GM18519 (cell line): ENCODE data around the gene MEST.
"Not testable (repeated sequence)": the region's sequence is repeated elsewhere in the genome, so short reads cannot be mapped to it uniquely, and the experiment has no call there.

ENCODE experiments used
- ATAC-seq: cut with Tn5 transposase; IDR thresholded peaks from one replicate; pipeline ENCODE4 v1.9.1; 2021; ENCODE audit warnings: mild to moderate bottlenecking, moderate library complexity; ENCODE audit not compliant: unreplicated experiment, low FRiP score

The MEST gene

DNA sequence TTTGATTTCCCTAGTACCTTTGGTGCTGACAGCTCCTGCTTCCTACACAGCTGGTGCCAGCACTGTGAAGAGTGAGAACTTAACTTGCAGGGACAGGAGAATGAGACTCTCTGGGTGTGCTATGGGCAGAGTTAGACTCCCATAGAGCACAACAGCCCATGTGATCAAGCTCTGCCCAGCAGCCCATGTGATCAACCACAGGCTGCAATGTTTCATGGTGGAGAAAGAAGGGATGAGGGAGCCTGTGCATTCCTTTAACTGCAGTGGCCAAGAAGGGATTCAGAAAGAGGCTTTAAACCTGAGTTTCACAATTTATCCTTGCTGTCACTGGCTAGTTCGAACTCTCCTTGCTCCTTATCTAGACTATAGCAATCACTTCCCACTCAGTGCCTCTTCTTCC is 10.0 kb upstream of the MEST start:
- no peak for ATAC-seq

DNA sequence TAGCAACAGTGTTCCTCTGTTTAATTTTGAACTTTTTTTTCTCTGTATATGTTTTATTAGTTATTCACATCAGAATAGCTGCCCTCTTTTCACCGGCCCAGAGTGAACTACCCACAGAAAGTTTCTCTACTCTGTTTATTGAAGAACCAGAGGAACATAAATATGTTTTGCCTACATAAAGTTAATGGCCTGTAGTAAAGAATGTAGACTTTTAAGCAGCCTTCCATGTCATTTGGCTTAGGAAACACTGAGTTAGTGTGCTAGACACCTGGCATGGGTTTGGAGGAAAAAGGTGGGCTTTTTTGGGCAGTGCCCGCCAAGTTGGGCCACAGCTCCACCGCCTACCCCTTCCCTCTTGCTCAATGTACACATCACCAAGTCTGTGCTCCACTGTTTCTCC is 8.9 kb upstream of the MEST start:
- ATAC-seq, result no peak

DNA sequence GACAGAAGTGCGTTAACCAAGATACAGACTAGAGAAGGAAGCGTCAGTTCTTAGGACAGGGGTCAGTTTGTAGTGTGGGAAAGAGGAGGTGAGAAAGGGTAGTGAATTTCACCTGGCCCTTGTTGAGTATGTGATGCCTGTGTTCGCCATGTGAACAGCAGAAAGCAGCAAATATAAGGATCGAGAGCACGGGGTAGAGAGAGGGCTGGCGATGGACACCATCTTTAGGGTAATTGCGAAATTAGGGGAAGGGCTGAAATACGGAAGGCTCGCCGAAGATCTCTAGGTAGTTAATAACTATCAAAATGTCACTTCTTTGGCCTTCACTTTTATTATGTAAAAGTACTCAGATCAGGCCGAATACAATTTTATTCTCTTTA is 6.2 kb upstream of the MEST start:
- ATAC-seq, result no peak

DNA sequence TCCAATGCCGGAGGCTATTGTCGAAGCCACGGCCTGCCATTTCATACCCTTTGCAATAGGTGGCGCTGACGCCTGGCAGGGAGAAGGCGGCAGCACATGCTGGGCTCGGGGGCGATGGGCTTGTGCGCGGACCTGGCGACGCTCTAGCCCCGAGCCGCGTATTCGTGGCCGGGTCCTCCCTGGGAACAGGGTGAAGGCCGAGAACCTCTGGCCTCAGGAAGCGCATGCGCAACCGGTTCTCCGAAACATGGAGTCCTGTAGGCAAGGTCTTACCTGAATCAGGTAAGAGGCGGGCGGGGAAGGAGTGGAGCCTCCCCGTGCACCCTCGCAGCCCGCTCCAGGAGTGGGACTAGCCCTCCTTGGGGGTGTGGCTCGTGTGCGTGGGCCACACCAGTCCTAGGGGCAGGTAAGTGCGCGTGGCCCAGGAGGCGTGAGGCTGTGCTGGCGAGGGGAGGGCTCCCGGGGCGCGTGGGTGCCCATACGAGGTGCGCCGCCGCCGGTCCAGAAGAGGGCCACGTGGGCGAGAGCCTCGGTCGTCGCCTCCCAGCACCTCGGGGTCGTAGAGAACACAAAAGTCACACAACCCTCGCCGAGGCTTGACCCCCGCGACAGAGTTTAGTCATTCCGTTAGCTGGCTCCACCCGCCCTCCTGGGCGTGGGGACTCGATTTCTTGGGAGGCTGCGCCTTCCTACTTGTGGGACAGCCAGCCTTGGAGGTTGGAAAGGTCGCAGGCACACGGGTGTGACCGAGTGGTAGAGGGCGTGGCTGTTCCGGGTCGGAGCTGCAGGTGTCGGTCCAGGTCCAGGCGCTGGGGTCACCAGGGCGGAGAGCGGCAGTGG is 5.6 kb upstream of the MEST start:
- ATAC-seq, result no peak

DNA sequence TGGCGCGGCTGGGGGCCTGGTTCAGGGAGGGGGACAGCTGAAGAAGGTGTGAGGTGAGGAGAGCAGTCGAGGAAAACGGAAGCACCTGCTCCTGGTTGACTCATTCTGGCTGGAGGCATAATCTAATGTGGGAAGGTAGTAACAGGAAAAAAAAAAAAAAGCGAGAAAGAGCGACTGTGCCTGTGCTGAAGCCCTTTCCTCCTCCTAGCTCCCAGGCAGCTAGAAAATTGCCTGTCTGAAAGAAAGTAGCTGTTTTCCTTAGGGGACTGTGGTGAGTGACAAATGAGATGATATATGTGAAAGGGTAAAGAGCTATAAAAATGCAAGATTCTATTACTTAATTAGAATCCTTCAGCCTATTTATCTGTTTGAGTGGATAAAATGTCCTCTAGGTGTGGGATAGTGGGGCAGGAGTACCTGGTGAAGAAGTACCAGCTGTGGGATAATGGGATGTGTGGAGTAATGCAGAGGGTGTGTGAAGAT is 4.9 kb upstream of the MEST start:
- ATAC-seq, result no peak

DNA sequence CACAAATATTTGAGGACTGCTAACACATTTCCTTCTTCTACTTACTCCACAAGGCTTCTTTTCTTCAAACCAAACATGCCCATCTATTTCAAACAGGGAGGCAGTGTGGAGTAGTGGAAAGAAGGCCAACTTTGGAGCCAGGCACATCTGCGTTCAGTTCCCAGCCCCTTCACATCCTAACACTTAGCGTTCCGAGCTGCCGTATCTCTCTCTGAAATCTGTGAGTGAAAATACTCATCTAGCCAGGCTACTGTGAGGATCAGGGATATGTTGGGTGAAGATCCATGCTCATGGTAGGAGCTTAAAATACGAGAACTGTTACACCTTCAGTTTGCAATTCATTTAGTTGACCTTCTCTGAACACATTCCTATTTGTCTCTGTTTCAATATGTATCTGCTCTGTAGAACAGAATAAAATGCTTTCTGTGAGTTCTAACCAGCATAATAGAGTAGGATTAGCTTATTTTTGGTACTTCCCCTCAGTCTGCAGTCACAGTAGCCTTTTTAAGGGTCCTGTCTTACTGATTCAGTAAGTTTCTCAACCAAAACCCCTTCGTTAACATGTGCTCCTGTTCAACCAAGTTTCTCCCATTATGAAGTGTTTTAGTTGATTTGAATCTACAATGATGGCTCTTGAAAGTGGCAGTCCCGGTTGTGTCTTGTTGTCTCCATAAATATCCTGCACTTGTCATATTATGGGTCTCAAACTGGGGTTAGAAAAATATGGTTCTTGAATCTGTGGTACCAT is 3.3 kb upstream of the MEST start:
- no peak for ATAC-seq

DNA sequence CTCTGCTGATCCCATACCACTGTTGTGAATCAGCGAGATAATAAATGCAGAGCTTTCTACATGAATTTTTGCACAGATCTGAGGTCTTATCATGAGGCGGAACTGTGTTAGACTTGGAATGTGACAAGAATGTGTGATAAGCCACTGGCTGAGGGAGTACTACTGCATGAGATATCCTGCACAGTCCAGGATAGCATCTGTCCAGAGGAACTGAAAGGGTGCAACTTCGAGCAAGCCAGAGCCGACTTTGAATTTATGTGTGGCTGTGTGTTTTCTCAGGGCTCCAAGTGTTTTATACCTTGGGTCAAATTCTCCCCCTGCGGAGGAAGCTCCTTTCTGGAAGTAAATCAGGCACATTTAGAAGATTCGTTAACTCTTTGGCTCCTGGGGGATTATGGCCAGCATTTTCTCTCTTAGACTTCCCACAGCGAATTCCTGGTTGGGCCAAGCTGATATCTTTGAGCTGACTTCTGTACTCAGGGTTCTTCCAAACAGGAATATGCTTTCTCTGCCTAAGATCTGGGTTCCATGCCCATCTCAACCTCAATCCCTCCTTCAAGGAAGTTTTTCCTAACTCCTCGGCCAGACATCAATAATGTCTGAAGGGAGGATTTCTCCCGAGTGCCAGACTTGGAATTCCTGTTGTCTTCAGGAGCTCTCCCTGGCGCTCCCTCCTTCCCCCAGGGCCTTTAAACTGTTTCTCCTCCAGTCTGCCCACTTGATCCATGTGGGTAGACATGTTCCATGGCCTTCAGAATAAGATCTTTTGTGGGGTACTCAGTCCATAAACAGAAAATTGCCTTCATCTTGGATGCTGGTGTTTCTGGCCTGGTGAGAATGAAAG is 2.5 kb upstream of the MEST start:
- ATAC-seq, result no peak

DNA sequence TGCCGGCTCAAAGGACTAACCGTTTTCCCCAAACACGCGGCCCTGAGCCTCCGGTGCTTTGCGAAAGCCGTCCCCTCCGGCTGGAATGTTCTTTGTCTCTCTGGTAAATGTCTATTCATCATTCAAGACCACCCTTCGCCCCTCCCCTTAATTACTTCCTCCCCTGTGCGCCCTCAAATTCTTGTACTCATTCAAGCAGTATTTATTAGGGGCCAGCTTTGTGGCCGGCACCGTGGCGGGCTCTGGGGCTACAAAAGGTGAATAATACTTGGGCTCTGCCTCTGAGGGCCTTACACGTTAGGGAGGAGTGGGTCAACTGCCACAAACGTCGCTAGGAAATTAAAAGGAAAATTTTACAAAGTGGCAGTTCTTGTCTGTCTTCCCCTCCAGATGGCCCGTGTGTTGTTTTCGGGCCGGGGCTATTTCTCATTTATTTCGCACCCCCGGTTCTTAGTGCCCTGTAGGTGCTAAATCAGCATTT is 1.5 kb upstream of the MEST start:
- no peak for ATAC-seq

DNA sequence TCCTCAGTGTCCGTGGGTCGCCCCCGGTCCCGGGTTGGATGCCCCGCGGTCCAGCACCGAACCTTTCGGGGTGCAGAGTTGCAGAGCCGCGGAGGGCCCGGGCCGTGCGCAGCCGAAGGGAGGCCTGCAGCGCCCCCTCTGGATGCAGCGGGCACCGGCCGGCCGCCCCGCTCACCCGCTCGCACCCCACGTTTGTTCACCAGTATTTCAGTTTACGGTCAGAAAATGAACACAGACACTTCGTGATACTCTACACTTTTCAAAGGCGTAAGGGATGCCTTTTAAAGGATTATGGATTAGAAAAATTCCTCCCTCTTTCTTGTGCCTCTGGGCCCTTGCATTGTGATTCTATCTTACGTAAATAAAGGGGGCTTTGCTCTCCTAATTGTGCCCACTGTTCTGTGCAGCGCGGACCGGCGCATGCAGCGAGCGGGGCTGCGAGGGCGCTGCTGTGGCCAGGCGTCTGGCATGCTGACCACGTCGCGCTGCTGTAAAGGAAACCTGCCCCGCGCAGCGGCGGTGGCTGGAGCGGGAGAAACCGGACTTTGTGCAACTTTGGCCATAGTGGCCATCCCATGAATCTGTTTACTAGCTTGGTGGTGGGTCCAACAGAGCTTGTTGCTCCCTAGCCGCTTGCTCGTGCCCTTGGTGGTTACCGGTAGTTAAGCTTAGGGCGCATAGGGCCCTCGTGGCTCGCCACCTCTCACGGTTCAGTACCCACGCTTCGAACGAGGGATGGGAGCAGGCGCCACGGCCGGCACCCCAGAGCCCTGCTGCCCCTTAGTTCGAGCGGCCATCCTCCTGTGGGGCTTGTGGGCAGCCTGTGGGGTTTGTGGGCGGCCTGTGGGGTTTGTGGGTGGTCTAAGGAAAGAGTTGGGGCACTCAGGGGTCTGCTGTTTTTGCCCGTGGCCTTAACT is 739 bp upstream of the MEST start:
- ATAC-seq, result no peak

DNA sequence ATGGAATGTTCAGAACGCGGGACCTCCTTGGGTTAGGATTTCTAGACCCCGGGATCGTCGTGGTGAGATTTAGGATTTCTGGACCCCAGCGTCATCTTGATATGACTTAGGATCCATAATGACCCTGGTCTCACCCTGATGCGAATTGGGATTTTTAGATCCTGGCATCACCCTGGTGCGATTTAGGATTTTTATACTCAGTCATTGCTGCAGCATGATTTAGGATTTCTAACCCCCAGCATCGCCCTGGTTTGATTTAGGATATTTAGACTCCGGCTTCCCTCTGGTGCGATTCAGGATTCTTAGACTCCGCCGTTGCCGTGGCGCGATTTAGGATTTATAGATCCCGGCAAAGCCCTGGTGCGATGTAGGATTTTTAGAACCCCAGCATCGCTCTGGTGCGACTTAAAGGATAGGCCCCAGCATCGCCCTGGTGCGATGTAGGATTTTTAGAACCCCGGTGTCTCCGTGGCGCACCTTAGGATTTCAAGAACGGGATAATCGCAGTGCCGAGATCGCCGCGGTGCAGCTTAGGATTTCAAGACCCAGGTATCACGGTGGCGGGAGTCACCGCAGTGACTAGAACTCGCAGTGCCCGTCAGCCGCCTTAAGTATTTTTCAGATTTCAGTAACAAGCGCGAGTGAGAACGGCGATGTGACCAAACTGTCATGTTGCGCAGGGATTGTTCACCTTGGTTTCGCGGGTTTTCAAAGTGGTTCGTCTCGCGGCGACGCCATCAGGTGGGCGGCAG is 814 bp downstream of the MEST start:
- no peak for ATAC-seq

DNA sequence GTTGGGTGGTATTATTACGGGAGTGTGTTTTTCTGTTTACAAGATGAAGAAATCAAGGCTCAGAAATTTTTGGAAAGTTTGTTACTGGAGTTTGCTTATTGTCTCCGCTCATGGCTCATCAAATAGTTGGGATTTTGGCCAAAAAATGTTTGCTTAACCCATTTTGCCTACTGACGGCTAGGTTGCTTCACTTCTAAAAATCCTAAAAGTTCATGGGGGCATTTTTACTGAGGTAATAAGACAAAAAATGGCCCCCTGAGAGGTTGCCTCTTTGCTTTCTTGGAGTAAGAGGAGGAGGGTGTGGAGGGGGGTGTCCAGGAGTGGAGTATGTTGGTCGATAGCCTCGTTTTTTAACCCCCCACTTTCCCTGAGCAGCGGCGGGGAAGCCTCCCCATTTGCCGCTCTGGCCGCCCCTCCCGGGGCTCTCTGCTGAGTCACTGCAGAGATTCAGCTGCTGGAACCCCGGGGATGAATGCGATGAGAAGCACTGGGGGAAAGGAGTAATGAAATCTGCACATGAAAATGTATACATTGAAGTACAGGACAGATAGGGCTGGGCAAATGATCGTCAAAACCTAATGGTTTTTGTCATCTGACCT is 1.5 kb downstream of the MEST start:
- ATAC-seq, result no peak

DNA sequence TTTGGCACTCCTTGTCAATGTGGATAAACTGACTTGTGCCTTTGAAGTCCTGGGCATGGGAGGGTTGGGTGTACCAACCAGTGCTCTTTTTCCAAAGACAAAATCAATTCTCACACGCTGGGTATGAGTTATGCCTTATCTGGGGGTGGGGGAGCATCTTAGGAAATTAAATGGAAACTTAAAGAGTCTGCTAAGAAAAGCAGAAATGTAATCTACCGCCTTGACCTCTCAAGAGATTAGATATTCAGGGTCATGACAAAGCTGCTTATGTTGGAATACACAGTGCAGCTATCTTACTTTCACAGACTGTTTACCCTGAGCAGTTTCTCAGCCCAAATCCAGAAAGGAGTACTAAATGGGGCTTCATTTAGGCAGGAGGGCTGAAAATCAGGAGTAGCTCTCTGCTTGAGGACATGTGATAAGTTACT is 2.6 kb downstream of the MEST start:
- no peak for ATAC-seq

DNA sequence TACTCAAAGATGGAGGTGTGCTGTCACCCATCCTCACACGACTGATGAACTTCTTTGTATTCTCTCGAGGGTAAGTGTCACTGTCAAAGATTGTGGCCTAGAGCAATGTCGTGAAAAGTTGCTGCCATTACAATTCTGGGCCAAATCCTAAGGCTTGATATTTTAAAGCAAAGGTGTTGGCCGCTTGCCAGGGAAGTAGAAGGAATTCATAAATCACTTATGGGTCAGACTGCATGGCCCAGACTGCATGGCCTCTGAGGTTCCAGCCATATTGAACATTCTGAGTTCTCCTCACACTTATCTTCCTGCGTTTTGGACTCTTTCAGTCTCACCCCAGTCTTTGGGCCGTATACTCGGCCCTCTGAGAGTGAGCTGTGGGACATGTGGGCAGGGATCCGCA is 8.6 kb downstream of the MEST start:
- no peak for ATAC-seq

DNA sequence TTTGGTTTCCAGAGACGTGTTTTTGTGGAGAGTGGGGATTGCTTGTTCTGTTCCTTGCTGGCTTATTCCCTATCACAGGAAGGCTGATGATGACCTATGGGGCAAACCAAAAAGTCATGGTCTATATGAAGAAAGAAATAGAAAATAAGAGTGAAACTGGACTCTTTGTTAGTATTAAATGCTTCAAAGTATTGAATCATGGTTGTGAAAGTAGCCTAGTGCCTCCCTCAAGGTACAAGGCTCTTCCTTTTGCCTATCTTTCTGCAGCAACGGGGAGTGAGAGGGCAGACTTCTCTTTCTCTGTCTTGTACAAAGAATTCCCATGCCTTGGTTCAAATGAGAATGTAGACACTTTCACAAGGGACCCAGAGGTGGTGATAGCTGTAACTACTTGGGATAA is 9.0 kb downstream of the MEST start:
- no peak for ATAC-seq

DNA sequence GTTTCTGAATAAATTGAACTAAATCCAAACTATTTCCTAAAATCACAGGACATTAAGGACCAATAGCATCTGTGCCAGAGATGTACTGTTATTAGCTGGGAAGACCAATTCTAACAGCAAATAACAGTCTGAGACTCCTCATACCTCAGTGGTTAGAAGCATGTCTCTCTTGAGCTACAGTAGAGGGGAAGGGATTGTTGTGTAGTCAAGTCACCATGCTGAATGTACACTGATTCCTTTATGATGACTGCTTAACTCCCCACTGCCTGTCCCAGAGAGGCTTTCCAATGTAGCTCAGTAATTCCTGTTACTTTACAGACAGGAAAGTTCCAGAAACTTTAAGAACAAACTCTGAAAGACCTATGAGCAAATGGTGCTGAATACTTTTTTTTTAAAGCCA is 13.9 kb downstream of the MEST start:
- ATAC-seq, result no peak

DNA sequence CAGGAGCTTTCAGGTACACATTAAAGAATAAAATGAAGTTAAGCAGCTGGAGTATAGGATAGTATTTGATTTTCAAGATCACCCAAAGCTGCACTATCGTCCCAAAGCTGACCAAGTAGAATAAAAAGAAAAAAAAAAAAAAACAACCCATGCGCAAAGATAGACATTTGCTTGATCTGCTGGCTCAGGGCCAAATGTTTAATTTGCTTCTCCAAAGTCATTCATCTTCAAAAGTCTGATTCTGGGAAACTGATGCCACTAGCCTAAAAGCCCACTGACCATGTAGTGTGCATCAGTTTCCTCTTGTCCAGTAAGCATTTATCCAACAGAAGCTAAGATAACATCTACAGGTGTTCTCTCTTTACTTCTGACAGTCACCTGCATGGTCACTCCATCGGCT is 14.5 kb downstream of the MEST start:
- ATAC-seq, result no peak

DNA sequence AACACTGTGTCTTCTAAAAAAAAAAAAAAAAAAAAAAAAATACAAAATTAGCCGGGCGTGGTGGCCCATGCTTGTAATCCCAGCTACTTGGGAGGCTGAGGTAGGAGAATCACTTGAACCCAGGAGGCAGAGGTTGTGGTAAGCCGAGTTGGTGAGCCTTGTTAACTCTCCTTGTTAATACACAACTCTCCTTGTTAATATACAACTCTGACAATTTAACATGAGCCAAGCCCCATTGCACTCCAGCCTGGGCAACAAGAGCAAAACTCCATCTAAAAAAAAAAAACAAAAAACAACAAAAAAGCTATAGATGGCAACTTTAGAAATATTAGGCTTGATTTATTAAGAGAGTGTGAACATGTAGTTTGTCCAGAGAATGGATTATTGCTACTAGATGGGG is 20.2 kb downstream of the MEST start:
- not testable (repeated sequence) for ATAC-seq

DNA sequence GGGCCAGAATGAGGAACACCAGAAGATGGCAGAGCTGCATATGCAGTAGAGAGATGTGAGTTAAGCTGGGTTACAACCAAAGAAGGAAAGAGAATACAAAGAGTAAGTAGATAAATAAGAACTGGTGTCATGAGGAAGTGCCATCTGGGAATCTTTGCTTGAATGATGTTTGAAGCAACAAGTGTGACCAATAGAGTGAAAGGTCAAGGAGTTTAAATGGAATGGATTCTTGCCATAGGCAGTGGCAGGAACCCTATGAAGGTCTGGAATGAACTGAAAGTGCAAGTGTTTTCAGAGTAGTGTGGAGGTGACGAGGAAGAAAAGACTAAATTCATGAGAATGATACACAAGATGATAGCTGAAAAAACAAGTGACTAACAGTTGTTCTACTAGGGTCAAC is 21.6 kb downstream of the MEST start:
- ATAC-seq, result no peak
